ENCODE results near the gene MEIS2. TPM values are rescaled to one million over a fixed set of nuclear protein-coding genes. Genes with fewer than 3 reads are reported as not detected.

The MEIS2 gene
- total RNA-seq, 1 donor = 17.7 TPM

GRCh38 chr15:37142371-37142770, 42.0 kb upstream of the MEIS2 start:
- H3K27ac ChIP-seq (ENCODE audit: low read depth, low read length) = no peak overlapping the region
- TF ChIP-seq CTCF (IDR thresholded peaks at IDR 0.05; ENCODE audit: extremely low read depth, low read depth, low read length) = no peak
- DNase-seq (ENCODE audit: insufficient read length, low spot score, missing footprints) = no peak
- no peaks in the 10 kb centered on the region for H3K4me1 ChIP-seq (ENCODE audit: insufficient read depth, low read length)
- no peaks in the 10 kb centered on the region for H3K79me2 ChIP-seq (ENCODE audit: insufficient read depth, low read length)
- no peak overlapping the region for H3K4me2 ChIP-seq (ENCODE audit: insufficient read depth, low read length)
- no peak overlapping the region for H3K4me3 ChIP-seq (ENCODE audit: insufficient read depth, low read length)
- H2AFZ ChIP-seq (ENCODE audit: low read length) = no peak overlapping the region
- H4K20me1 ChIP-seq (ENCODE audit: insufficient read depth, low read length) = no peaks in the 10 kb centered on the region
- no peaks in the 10 kb centered on the region for H3K36me3 ChIP-seq (ENCODE audit: insufficient read depth, low read length)
- no peaks in the 10 kb centered on the region for H3K9me3 ChIP-seq (ENCODE audit: low read depth, low read length)
- H3K27me3 ChIP-seq (ENCODE audit: insufficient read depth, low read length) = peaks cover 4% of the 10 kb centered on the region

- Histone ChIP-seq H3K4me2 (ENCODE audit: insufficient read depth, low read length) (no peak overlapping the region), H3K27me3 (ENCODE audit: insufficient read depth, low read length) (peaks cover 4% of the 10 kb centered on the region), H3K36me3 (ENCODE audit: insufficient read depth, low read length) (no peaks in the 10 kb centered on the region), H3K4me1 (ENCODE audit: insufficient read depth, low read length) (no peaks in the 10 kb centered on the region), H3K27ac (ENCODE audit: low read depth, low read length) (no peak overlapping the region), H3K9me3 (ENCODE audit: low read depth, low read length) (no peaks in the 10 kb centered on the region), H3K79me2 (ENCODE audit: insufficient read depth, low read length) (no peaks in the 10 kb centered on the region), H2AFZ (ENCODE audit: low read length) (no peak overlapping the region), H4K20me1 (ENCODE audit: insufficient read depth, low read length) (no peaks in the 10 kb centered on the region), H3K4me3 (ENCODE audit: insufficient read depth, low read length) (no peak overlapping the region)
- no peak for TF ChIP-seq CTCF (IDR thresholded peaks at IDR 0.05; ENCODE audit: extremely low read depth, low read depth, low read length)
- DNase-seq (ENCODE audit: insufficient read length, low spot score, missing footprints) = no peak
Measured at GRCh38 chr15:37140531-37141058, 40.2 kb upstream of the MEIS2 start.

- Histone ChIP-seq H3K79me2 (ENCODE audit: insufficient read depth, low read length) (no peaks in the 10 kb centered on the region), H3K9me3 (ENCODE audit: low read depth, low read length) (no peaks in the 10 kb centered on the region)
Measured at GRCh38 chr15:37138591-37139215, 38.4 kb upstream of the MEIS2 start.

More at GRCh38 chr15:37138591-37139215, 38.4 kb upstream of the MEIS2 start:
- H3K36me3 ChIP-seq (ENCODE audit: insufficient read depth, low read length) = no peaks in the 10 kb centered on the region
- H3K4me2 ChIP-seq (ENCODE audit: insufficient read depth, low read length) = no peak overlapping the region
- H3K27me3 ChIP-seq (ENCODE audit: insufficient read depth, low read length) = peaks cover 4% of the 10 kb centered on the region
- DNase-seq (ENCODE audit: insufficient read length, low spot score, missing footprints) = peak; percentile 60
- H4K20me1 ChIP-seq (ENCODE audit: insufficient read depth, low read length) = no peaks in the 10 kb centered on the region
- no peaks in the 10 kb centered on the region for H3K4me1 ChIP-seq (ENCODE audit: insufficient read depth, low read length)
- H2AFZ ChIP-seq (ENCODE audit: low read length) = no peak overlapping the region
- TF ChIP-seq CTCF (IDR thresholded peaks at IDR 0.05; ENCODE audit: extremely low read depth, low read depth, low read length) = no peak
- no peak overlapping the region for H3K4me3 ChIP-seq (ENCODE audit: insufficient read depth, low read length)
- no peak overlapping the region for H3K27ac ChIP-seq (ENCODE audit: low read depth, low read length)
